T-helper 1 cell treated with Interleukin-12 subunit alpha and Interleukin-12 subunit beta and Interleukin-4 antibody, amounts not matched to agents 30 μg/mL and 1 μg/mL, for 36 hours (primary cell): ENCODE data around the gene SNRNP25.

Experiments
- H3K27ac Mint-ChIP-seq: one replicate; pipeline ENCODE4 v1.8.0; 2021; ENCODE audit warnings: mild to moderate bottlenecking, mixed read lengths
- H3K27me3 Mint-ChIP-seq: one replicate; pipeline ENCODE4 v1.8.0; 2021; ENCODE audit warnings: low read depth, mixed read lengths
- H3K36me3 Mint-ChIP-seq: one replicate; pipeline ENCODE4 v1.8.0; 2021; ENCODE audit warnings: low read depth, mixed read lengths
- H3K4me1 Mint-ChIP-seq: one replicate; pipeline ENCODE4 v1.8.0; 2021; ENCODE audit warnings: low read depth, mixed read lengths
- H3K4me3 Mint-ChIP-seq: one replicate; pipeline ENCODE4 v1.8.0; 2021; ENCODE audit warnings: mild to moderate bottlenecking, moderate library complexity, mixed read lengths
- H3K9me3 Mint-ChIP-seq: one replicate; pipeline ENCODE4 v1.8.0; 2021; ENCODE audit warnings: mixed read lengths

Gene SNRNP25

GRCh38 chr16:64914-65255 lies 11.3 kb downstream of the SNRNP25 start:
- Mint-ChIP-seq H3K36me3 (no peaks in the 10 kb centered on the region), H3K4me1 (peaks cover 5% of the 10 kb centered on the region), H3K27me3 (peaks cover 14% of the 10 kb centered on the region), H3K9me3 (no peaks in the 10 kb centered on the region), H3K4me3 (no peak overlapping the region), H3K27ac (no peak overlapping the region)

- H3K9me3 Mint-ChIP-seq, result no peaks in the 10 kb centered on the region
- H3K27ac Mint-ChIP-seq, result no peak overlapping the region
- no peak overlapping the region for H3K4me3 Mint-ChIP-seq
- H3K4me1 Mint-ChIP-seq, result peaks cover 5% of the 10 kb centered on the region
- H3K27me3 Mint-ChIP-seq, result peaks cover 22% of the 10 kb centered on the region
- H3K36me3 Mint-ChIP-seq, result no peaks in the 10 kb centered on the region
Measured at GRCh38 chr16:65745-66144, 12.1 kb downstream of the SNRNP25 start.

DNA sequence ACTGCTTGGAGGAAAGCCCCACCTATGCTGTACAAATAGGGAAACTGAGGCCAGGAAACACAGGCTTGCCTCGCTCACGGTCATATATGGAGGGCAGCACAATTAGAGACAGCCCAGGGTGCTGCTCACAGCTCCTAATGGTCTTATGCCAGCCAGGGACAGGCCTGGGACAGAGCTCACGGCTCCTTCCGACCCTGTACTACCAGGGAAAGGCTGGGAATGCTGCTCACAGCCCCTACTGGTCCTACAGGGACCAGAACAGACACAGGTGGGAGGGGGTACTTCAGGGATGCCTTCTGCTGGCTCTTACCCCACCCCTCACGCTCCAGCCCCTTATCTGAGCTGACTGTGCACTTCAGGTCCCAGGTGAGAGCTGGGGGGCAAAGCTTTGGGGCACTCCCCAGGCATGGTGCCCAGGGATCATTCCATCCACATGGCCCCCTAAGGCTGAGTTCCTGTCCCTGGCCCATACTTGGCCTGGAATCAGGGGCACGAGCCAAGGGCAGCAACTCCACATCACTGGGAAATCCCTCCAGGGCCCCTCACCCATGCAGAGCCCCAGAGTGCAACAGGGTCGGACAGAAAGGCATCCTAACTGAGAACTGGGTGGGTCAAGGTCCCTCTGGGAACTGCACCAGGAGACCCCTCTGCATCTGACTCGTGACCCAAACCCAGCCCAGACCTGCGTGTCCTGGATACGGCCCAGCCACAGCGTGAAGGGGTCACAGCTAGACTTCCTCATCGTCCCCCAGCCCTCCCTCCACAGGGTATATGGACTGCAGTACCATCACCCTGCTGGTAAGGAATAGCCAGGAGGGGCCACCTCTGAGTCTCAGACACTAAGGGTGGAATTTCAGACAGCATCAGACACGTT lies 12.9 kb downstream of the SNRNP25 start:
- H3K27me3 Mint-ChIP-seq, result peaks cover 28% of the 10 kb centered on the region
- H3K36me3 Mint-ChIP-seq, result no peaks in the 10 kb centered on the region
- H3K4me1 Mint-ChIP-seq, result peaks cover 5% of the 10 kb centered on the region
- no peak overlapping the region for H3K27ac Mint-ChIP-seq
- H3K4me3 Mint-ChIP-seq, result no peak overlapping the region
- H3K9me3 Mint-ChIP-seq, result no peaks in the 10 kb centered on the region

DNA sequence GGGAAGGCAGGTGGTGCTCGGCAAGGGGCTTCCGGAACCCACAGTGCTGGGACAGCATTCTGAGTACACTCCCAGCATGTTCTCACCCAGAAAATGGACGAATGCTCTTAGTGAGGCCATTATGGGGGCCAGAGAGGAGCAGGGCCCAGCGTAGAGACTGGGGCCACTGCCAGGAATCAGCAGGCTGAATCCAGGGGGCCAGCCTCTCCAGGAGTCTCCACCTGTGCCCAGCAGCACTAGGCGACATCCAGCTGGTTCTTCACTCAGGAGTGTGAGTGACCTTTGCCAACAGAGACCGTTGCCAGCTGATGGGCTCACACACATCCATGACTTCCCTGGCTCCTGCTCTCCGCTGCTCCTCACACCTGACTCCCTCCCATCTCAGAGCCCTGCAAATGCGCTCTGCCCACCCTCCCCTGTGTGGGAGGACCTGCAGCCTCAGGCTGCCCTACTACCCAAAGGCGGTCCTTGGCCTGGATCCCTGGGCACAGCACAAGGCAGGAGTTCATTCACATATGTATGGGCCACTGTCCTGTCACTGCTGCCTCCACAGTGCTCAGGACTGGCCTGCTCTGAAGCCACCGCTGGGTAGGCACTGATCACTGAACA lies 13.7 kb downstream of the SNRNP25 start:
- Mint-ChIP-seq H3K36me3 (no peaks in the 10 kb centered on the region), H3K9me3 (no peaks in the 10 kb centered on the region), H3K27me3 (peaks cover 31% of the 10 kb centered on the region), H3K27ac (no peak overlapping the region), H3K4me1 (peaks cover 5% of the 10 kb centered on the region), H3K4me3 (no peak overlapping the region)

- H3K27me3 Mint-ChIP-seq, result peaks cover 36% of the 10 kb centered on the region
- H3K9me3 Mint-ChIP-seq, result no peaks in the 10 kb centered on the region
- no peak overlapping the region for H3K4me3 Mint-ChIP-seq
- peaks cover 3% of the 10 kb centered on the region for H3K36me3 Mint-ChIP-seq
- H3K27ac Mint-ChIP-seq, result no peak overlapping the region
- peaks cover 9% of the 10 kb centered on the region for H3K4me1 Mint-ChIP-seq
Measured at GRCh38 chr16:67884-68789, 14.5 kb downstream of the SNRNP25 start.

DNA sequence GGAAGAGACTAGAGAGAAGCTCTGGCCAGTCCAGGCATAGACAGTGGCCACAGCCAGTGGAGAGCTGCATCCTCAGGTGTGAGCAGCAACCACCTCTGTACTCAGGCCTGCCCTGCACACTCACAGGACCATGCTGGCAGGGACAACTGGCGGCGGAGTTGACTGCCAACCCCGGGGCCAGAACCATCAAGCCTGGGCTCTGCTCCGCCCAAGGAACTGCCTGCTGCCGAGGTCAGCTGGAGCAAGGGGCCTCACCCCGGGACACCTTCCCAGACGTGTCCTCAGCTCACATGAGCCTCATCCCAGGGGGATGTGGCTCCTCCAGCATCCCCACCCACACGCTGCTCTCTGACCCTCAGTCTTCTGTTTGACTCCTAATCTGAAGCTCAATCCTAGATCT lies 15.6 kb downstream of the SNRNP25 start:
- Mint-ChIP-seq H3K4me1 (peaks cover 9% of the 10 kb centered on the region), H3K4me3 (no peak overlapping the region), H3K36me3 (peaks cover 3% of the 10 kb centered on the region), H3K27ac (no peak overlapping the region), H3K9me3 (no peaks in the 10 kb centered on the region), H3K27me3 (peaks cover 46% of the 10 kb centered on the region)

DNA sequence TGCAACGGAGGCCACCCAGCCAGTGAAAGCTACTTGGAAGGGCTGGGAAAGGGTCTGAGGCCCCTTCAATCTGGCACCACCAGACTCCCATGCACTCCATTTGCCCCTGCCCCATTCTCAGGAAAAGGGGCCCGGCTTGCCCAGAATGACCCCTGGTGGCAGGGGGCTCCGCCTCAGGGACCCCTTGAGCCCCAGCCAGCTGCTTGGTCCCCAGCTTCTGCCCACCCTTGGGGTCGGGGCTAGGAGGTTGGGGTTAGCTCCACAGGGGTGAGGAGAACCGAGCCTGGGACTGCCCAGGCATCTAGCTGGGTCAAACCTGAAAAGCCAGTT lies 17.5 kb downstream of the SNRNP25 start:
- H3K9me3 Mint-ChIP-seq, result no peaks in the 10 kb centered on the region
- H3K4me1 Mint-ChIP-seq, result peaks cover 5% of the 10 kb centered on the region
- H3K36me3 Mint-ChIP-seq, result peaks cover 3% of the 10 kb centered on the region
- no peak overlapping the region for H3K27ac Mint-ChIP-seq
- no peak overlapping the region for H3K4me3 Mint-ChIP-seq
- peaks cover 51% of the 10 kb centered on the region for H3K27me3 Mint-ChIP-seq

DNA sequence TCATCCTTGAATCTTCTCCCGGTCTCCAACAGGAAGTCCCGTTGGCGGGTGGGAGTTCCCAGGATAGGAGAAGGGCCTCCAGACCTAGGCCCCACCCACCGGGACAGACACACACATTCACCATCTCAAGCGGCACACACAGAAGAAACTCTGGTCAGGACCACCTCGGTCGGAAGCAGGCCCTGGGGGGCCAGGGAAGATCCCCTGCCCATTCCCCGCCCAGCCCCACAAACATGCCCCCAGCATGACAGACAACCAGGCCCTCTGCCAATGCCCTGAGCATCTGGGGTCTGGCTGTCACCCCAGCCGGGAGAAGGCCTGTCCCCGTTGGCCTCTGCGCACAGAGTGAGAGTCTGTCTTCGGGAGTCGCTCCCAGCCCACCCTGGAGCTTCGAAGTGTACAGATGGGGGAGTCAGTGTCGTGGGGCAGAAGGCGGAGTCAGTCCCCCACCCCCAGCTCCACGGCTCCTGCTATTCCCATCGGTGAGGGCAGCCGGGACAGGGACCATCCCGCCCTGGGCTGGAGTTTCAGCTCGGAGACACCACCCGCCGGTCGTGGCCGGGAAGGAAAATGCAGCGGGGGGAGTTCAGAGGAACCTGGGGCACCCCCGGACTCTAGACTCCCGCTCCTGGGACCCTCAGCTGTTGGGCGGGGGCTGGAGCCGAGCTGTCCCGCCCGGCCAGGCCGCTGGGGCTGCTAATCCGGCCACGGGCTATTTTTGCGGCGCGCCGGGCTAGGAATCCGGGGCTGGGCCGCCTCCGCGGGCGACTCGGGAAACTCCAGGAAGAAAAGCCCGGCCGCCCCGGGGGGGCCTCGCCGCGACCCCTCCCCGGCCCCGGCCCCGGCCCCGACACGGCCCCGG lies 18.1 kb downstream of the SNRNP25 start:
- H3K27ac Mint-ChIP-seq, result no peak overlapping the region
- H3K4me3 Mint-ChIP-seq, result peak overlapping the region; percentile 21
- no peaks in the 10 kb centered on the region for H3K9me3 Mint-ChIP-seq
- peaks cover 51% of the 10 kb centered on the region for H3K27me3 Mint-ChIP-seq
- H3K36me3 Mint-ChIP-seq, result peaks cover 3% of the 10 kb centered on the region
- peaks cover 11% of the 10 kb centered on the region for H3K4me1 Mint-ChIP-seq

DNA sequence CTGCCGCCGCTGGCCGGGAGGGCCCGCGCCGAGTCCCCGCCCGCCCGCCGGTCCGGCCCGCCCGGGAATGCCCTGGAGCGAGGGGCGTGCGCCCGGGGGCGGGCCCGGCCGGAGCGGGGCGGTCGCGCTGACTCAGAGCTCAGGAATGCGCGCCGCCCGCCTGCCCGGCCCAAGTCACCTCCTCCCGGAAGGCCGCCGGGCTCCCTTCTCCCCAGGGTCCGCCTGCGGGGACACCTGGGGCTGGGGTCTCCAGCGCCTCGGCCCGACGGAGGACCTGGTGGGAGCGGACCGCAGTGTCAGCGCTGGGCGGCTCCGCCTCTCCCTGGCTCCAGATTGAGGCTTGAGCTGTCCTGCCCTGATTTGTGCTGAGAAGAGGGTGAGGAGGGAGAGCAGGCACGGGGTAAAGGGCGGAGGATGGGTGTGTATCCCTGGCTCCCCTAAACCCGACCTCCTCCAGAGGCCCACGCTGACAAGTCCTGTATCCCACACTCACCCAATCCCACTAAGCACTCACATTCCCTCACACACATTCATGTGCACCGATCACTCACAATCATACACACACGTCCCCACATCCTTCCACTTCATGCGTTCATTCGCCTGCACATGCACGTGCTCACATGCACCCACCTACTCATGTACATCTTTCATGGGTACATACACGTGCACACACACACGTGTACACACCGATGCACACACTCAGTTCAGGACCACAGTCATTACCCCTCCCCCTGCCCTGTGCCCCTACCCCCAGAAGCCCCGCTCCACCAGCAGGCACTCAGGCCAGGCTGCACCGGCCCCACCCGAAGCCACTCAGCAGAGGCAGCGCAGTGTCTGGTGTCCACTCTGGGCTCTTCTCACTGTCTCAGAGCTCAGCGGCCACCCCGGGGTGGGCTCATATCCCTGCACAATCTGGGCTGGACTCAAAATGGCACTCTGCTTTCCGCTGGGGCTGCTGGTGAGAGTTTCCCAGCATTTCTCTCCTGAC lies 19.2 kb downstream of the SNRNP25 start, which contains the start of gene RHBDF1:
TSS of gene RHBDF1 (minus strand) at position 71 of the 988 bp plus-strand sequence. CDS start 7,616 bp downstream, outside the sequence.
- Mint-ChIP-seq H3K9me3 (no peaks in the 10 kb centered on the region), H3K27me3 (peaks cover 47% of the 10 kb centered on the region), H3K4me1 (peaks cover 16% of the 10 kb centered on the region), H3K27ac (no peak within 1 kb of the TSS), H3K4me3 (peak within 1 kb of the TSS; percentile 74), H3K36me3 (peaks cover 3% of the 10 kb centered on the region)

GRCh38 chr16:74051-74746 lies 20.6 kb downstream of the SNRNP25 start:
- Mint-ChIP-seq H3K4me3 (peak overlapping the region; percentile 25), H3K27me3 (peaks cover 47% of the 10 kb centered on the region), H3K9me3 (no peaks in the 10 kb centered on the region), H3K27ac (no peak overlapping the region), H3K36me3 (peaks cover 3% of the 10 kb centered on the region), H3K4me1 (peaks cover 20% of the 10 kb centered on the region)

DNA sequence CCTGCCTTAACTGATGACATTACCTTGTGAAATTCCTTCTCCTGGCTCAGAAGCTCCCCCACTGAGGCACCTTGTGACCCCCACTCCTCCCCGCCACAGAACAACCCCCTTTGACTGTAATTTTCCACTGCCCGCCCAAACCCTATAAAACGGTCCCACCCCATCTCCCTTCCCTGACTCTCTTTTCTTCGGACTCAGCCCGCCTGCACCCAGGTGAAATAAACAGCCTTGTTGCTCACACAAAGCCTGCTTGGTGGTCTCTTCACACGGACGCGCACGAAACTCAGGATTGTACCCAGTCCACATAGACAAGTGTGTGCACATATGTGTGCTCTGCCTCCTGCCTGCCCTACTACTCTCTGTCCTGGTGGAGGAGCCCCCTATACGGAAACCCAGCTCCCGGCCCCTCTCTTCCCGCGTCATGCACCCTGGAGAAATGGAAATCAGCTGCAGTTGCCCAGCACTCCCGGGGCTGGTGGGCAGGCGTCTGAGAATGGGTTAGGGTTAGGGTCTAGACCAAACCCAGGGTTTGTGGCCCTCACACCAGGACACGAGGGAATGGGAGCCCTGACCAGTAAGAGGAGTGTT lies 21.2 kb downstream of the SNRNP25 start:
- no peak overlapping the region for H3K27ac Mint-ChIP-seq
- peaks cover 25% of the 10 kb centered on the region for H3K4me1 Mint-ChIP-seq
- H3K36me3 Mint-ChIP-seq, result peaks cover 6% of the 10 kb centered on the region
- peak overlapping the region; percentile 25 for H3K4me3 Mint-ChIP-seq
- H3K9me3 Mint-ChIP-seq, result no peaks in the 10 kb centered on the region
- peaks cover 41% of the 10 kb centered on the region for H3K27me3 Mint-ChIP-seq
